Endodermal cell (in vitro differentiated cells): Measurements from ENCODE around the gene ZBTB49. TPM values are rescaled to one million over a fixed set of nuclear protein-coding genes. Genes with fewer than 3 reads are reported as not detected.
A peak's percentile ranks its signal among the peaks of the same experiment; 100 is the strongest.

Experiments used
- DNase-seq: peaks from one replicate; pipeline ENCODE4 v3.0.0-alpha.2; 2017
- H3K27ac ChIP-seq: 2 replicates; pipeline ENCODE4 v1.5.1; 2013; ENCODE audit warnings: mild to moderate bottlenecking, low read depth, low read length, moderate library complexity
- H3K27me3 ChIP-seq: 2 replicates; pipeline ENCODE4 v1.6.1; 2013; ENCODE audit warnings: mild to moderate bottlenecking, low read length, moderate library complexity; ENCODE audit not compliant: insufficient read depth, control insufficient read depth, poor library complexity, severe bottlenecking
- H3K36me3 ChIP-seq: 2 replicates; pipeline ENCODE4 v1.7.0; 2013; ENCODE audit warnings: mild to moderate bottlenecking, low read length, moderate library complexity; ENCODE audit not compliant: control insufficient read depth, insufficient read depth
- H3K4me1 ChIP-seq: one replicate; pipeline ENCODE4 v1.7.0; 2013; ENCODE audit warnings: low read length; ENCODE audit not compliant: control insufficient read depth, insufficient read depth
- H3K4me3 ChIP-seq: 2 replicates; pipeline ENCODE4 v1.5.1; 2013; ENCODE audit warnings: mild to moderate bottlenecking, low read length, moderate library complexity
- H3K9ac ChIP-seq: 2 replicates; pipeline ENCODE4 v1.6.1; 2013; ENCODE audit warnings: mild to moderate bottlenecking, low read length, moderate library complexity; ENCODE audit not compliant: poor library complexity, severe bottlenecking; ENCODE audit errors: extremely low read depth
- H3K9me3 ChIP-seq: 2 replicates; pipeline ENCODE4 v1.6.1; 2013; ENCODE audit warnings: mild to moderate bottlenecking, low read length, moderate library complexity; ENCODE audit not compliant: control insufficient read depth
- H3K27ac Mint-ChIP-seq: 2 replicates; pipeline ENCODE4 v1.8.0; 2020; ENCODE audit warnings: mixed read lengths
- H3K27me3 Mint-ChIP-seq: 2 replicates; pipeline ENCODE4 v1.8.0; 2021; ENCODE audit warnings: mild to moderate bottlenecking, mixed read lengths; ENCODE audit not compliant: insufficient read depth
- H3K36me3 Mint-ChIP-seq: 2 replicates; pipeline ENCODE4 v1.8.0; 2020; ENCODE audit warnings: low read depth, mixed read lengths
- H3K4me1 Mint-ChIP-seq: 2 replicates; pipeline ENCODE4 v1.8.0; 2020; ENCODE audit warnings: mixed read lengths
- H3K4me3 Mint-ChIP-seq: 2 replicates; pipeline ENCODE4 v1.8.0; 2020; ENCODE audit warnings: mild to moderate bottlenecking, moderate library complexity, mixed read lengths
- H3K9me3 Mint-ChIP-seq: 2 replicates; pipeline ENCODE4 v1.8.0; 2020; ENCODE audit warnings: mild to moderate bottlenecking, mixed read lengths
- WGBS, 2 experiments: methylation state at CpG; one replicate each; pipeline versions ENCODE4 v1.1.5 to v1.1.7; 2013; ENCODE audit warnings: missing lambda C conversion rate in 2 of 2, mixed read lengths in 1 of 2; ENCODE audit not compliant: insufficient coverage in 1 of 2, insufficient read length in 1 of 2; 5-methylcytosine and 5-hydroxymethylcytosine counted together
- total RNA-seq, 2 donors: library from RNA; stranded (reverse); fragmentation: NEBNext Ultra II Directional in 1 of 2; extraction: Animal tissue kit (Norgen Biotek cat#: 25700) in 1 of 2; gene quantifications; 2 replicates in 1 of 2; 3 replicates in 1 of 2; pipeline ENCODE4 v1.2.1, GENCODE V29; 2021
- TF ChIP-seq, protein P1 (sequence below): fragments of 200-600 bp; sonication (generic); conservative IDR thresholded peaks from 2 replicates; pipeline ENCODE4 v1.5.0; 2021; ENCODE audit warnings: antibody characterized with exemption, mild to moderate bottlenecking

Gene ZBTB49
- total RNA-seq, 2 donors from 2014 or later = 5.9 to 8.0 TPM

DNA sequence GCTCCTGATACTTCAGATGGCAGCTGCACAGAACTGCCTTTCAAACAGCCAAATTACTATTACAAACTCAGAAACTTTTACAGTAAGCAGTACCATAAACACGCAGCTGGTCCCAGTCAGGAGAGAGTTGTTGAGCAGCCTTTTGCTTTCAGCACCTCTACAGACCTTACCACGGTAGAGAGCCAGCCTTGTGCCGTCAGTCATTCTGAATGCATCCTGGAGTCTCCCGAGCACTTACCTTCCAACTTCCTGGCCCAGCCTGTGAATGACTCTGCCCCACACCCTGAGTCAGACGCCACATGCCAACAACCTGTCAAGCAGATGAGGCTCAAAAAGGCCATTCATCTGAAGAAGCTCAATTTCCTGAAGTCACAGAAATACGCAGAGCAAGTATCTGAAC, 12.4 kb downstream of the ZBTB49 start:
- Histone ChIP-seq H3K9ac (no peak overlapping the region), H3K36me3 (peaks cover 29% of the 10 kb centered on the region), H3K9me3 (no peaks in the 10 kb centered on the region), H3K4me1 (no peaks in the 10 kb centered on the region), H3K27me3 (no peaks in the 10 kb centered on the region), H3K27ac (no peak overlapping the region), H3K4me3 (no peak overlapping the region)
- DNase-seq = no peak
- TF ChIP-seq, protein P1, sequence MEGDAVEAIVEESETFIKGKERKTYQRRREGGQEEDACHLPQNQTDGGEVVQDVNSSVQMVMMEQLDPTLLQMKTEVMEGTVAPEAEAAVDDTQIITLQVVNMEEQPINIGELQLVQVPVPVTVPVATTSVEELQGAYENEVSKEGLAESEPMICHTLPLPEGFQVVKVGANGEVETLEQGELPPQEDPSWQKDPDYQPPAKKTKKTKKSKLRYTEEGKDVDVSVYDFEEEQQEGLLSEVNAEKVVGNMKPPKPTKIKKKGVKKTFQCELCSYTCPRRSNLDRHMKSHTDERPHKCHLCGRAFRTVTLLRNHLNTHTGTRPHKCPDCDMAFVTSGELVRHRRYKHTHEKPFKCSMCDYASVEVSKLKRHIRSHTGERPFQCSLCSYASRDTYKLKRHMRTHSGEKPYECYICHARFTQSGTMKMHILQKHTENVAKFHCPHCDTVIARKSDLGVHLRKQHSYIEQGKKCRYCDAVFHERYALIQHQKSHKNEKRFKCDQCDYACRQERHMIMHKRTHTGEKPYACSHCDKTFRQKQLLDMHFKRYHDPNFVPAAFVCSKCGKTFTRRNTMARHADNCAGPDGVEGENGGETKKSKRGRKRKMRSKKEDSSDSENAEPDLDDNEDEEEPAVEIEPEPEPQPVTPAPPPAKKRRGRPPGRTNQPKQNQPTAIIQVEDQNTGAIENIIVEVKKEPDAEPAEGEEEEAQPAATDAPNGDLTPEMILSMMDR = no peak
- Mint-ChIP-seq H3K27ac (no peak overlapping the region), H3K4me3 (no peak overlapping the region), H3K27me3 (no peaks in the 10 kb centered on the region), H3K9me3 (no peaks in the 10 kb centered on the region), H3K4me1 (peaks cover 2% of the 10 kb centered on the region), H3K36me3 (peaks cover 23% of the 10 kb centered on the region)
- WGBS, 2 experiments = 81 to 85% methylated on average over 6 of the region's 6 CpGs

DNA sequence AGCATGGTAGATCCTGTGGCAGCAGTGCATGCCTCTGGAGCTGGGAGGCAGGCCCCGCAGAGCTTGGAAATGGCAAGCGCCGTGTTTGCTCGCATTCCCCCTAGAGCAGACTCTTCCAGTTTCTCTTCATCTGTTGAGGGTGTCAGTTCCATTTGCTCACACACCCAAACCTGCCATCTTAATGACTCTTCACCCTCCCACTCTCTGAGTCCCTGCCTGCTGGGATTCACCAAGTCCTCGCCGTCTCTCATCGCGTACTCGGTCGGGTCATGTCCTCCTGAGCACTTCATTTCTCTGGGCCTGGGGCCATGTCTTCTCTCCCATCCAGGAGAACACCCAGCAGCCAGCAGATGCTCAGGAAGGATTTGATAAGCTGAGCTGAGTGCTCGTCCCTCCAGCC, 16.9 kb downstream of the ZBTB49 start:
- no peaks in the 10 kb centered on the region for H3K27me3 ChIP-seq
- peaks cover 29% of the 10 kb centered on the region for H3K36me3 Mint-ChIP-seq
- H3K9me3 ChIP-seq = no peaks in the 10 kb centered on the region
- no peak overlapping the region for H3K27ac ChIP-seq
- TF ChIP-seq, protein P1 = no peak
- peaks cover 25% of the 10 kb centered on the region for H3K36me3 ChIP-seq
- H3K9me3 Mint-ChIP-seq = no peaks in the 10 kb centered on the region
- no peak overlapping the region for H3K9ac ChIP-seq
- WGBS, 2 experiments = 89 to 96% methylated on average over 8 to 11 of the region's 11 CpGs
- no peak overlapping the region for H3K4me3 ChIP-seq
- peak; percentile 29 for DNase-seq
- no peaks in the 10 kb centered on the region for H3K27me3 Mint-ChIP-seq
- no peaks in the 10 kb centered on the region for H3K4me1 ChIP-seq
- H3K4me3 Mint-ChIP-seq = no peak overlapping the region
- peaks cover 2% of the 10 kb centered on the region for H3K4me1 Mint-ChIP-seq
- H3K27ac Mint-ChIP-seq = no peak overlapping the region

DNA sequence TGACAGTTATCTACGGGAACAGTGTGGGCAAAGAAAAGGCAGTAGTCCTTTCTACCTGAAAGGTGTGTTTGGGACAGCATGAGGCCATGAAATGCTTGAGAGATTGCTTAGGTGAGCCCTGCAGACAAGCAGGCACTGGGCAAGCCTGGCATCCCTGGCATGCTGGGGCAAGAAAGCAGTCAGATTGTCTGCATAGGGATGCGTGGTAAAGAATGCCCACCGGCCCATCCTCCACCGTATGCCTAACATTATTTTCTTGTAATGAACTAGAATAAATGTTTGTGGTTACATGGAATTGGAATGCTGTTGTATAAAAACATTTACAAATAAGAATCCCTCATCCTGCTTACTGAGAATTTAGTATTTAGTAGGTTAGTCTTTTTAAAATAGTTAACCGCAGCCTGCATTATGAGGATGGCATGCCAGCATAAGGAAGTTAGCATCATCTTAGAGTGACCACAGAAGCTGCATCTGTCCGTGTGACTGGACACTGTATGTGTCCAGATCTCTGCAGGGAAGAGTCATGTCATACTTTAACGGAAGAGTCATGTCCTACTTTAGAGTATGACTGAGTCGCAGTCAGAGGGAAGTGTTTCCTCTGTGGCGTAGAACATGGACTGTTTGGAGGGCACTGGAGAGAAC, 18.9 kb downstream of the ZBTB49 start:
- 96 to 100% methylated on average over 4 to 9 of the region's 9 CpGs for WGBS, 2 experiments
- DNase-seq = peak; percentile 28
- TF ChIP-seq, protein P1 = no peak
- Mint-ChIP-seq H3K4me3 (no peak overlapping the region), H3K27ac (no peak overlapping the region), H3K9me3 (no peaks in the 10 kb centered on the region), H3K4me1 (peaks cover 2% of the 10 kb centered on the region), H3K27me3 (no peaks in the 10 kb centered on the region), H3K36me3 (peaks cover 24% of the 10 kb centered on the region)
- Histone ChIP-seq H3K27me3 (no peaks in the 10 kb centered on the region), H3K36me3 (peaks cover 23% of the 10 kb centered on the region), H3K9me3 (no peaks in the 10 kb centered on the region), H3K27ac (no peak overlapping the region), H3K4me3 (no peak overlapping the region), H3K4me1 (no peaks in the 10 kb centered on the region), H3K9ac (no peak overlapping the region)
